Heart right ventricle (tissue), 16 donors: Measurements from ENCODE around the gene TBC1D14. TPM values are rescaled to one million over a fixed set of nuclear protein-coding genes. Genes with fewer than 3 reads are reported as not detected.

Source experiments
- ATAC-seq, 8 donors: fragments of 200-7000 bp; cut with Tn5 transposase; one replicate each; pipeline ENCODE4 v1.9.1; 2020; ENCODE audit warnings: mild to moderate bottlenecking in 8 of 8, moderate library complexity in 8 of 8, moderate number of reproducible peaks in 1 of 8
- DNase-seq, 2 donors: peaks; one replicate each; pipeline ENCODE4 v3.0.0-alpha.2; 2020
- H3K27ac ChIP-seq, 10 donors: fragments of 200-600 bp; sonication (generic) in 2 of 10; one replicate each; pipeline versions ENCODE4 v1.5.0 to v1.8.0; 2020 to 2022; ENCODE audit warnings: mild to moderate bottlenecking in 3 of 10
- H3K27me3 ChIP-seq, 7 donors: fragments of 200-600 bp; one replicate each; pipeline ENCODE4 v1.8.0; 2021 to 2022; ENCODE audit warnings: mild to moderate bottlenecking in 2 of 7
- H3K36me3 ChIP-seq, 9 donors: fragments of 200-600 bp; sonication (generic) in 1 of 9; one replicate each; pipeline versions ENCODE4 v1.5.0 to v1.8.0; 2020 to 2022; ENCODE audit warnings: mild to moderate bottlenecking in 2 of 9
- H3K4me1 ChIP-seq, 9 donors: fragments of 200-600 bp; sonication (generic) in 1 of 9; one replicate each; pipeline versions ENCODE4 v1.5.0 to v1.8.0; 2020 to 2022; ENCODE audit warnings: mild to moderate bottlenecking in 4 of 9
- H3K4me3 ChIP-seq, 10 donors: fragments of 200-600 bp; sonication (generic) in 2 of 10; one replicate each; pipeline versions ENCODE4 v1.5.0 to v1.8.0; 2020 to 2022; ENCODE audit warnings: mild to moderate bottlenecking in 7 of 10, moderate library complexity in 2 of 10
- H3K9me3 ChIP-seq, 11 donors: fragments of 200-600 bp in 10 of 11; sonication (generic) in 2 of 11; one replicate each; pipeline versions ENCODE4 v1.5.0 to v1.8.0; 2013 to 2022; ENCODE audit warnings: mild to moderate bottlenecking in 2 of 11, control low read depth in 1 of 11, moderate library complexity in 1 of 11
- WGBS, 2 donors: extraction: QIAGEN DNeasy Blood & Tissue Kit; methylation state at CpG; one replicate each; pipeline ENCODE4 v1.1.7; 2013; ENCODE audit warnings: inconsistent platforms in 1 of 2; 5-methylcytosine and 5-hydroxymethylcytosine counted together
- intact Hi-C, 10 donors: fragments of 100-400 bp; cut with DNase I; formaldehyde crosslinking; loops; one replicate each; pipeline versions ENCODE4 v1.11.1 to v1.14.2; 2022
- polyA plus RNA-seq, 2 donors: library from polyadenylated mRNA; stranded (reverse); fragments of 200-250 nt; gene quantifications; one replicate each; pipeline ENCODE4 v1.2.3, GENCODE V29; 2013
- total RNA-seq, 10 donors: library from RNA; stranded (reverse); fragmentation: NEBNext Ultra II Directional in 3 of 10; extraction: Animal tissue kit (Norgen Biotek cat#: 25700) in 3 of 10; gene quantifications; one replicate each; pipeline versions ENCODE4 v1.2.1 to v1.2.4, GENCODE V29; 2021 to 2023
- TF ChIP-seq, protein P1 (sequence below), 9 donors: fragments of 200-600 bp; sonication (generic) in 2 of 9; IDR thresholded peaks; one replicate each; pipeline versions ENCODE4 v1.5.0 to v1.8.0; 2021 to 2022; ENCODE audit warnings: antibody characterized with exemption in 9 of 9, mild to moderate bottlenecking in 5 of 9, moderate library complexity in 1 of 9
- donor health status: Arrhythmogenic right ventricular cardiomyopathy.
- donor health status: ischemic (EF 13 %, LVEDD 7.1; RV severe dilation, severe dysfunction).
- donor health status: healthy with polysubstance abuse.
- donor health status: DM: no; HTN: yes; CAD: no.
- donor health status: DM: no; HTN: no; CAD: no.
- donor health status: ischemic (EF 25% LVEDD 6.9; RV normal size, moderate dysfunction).
- donor health status: ischemic (EF 25% LVEDD 5.7; RV mildly dilated, moderate dysfunction).
- donor health status: healthy.
- donor health status: DM: yes; HTN: yes; CAD: no.
- donor health status: Ischemic cardiomyopathy.
- donor health status: ischemic (EF 35%, LVEDD 5.7; RV mildly dilated, moderate dysfunction).
- donor health status: nonischemic (EF 11% LVEDD 7.7; RV severe dilation, severe dysfunction).
- donor health status: DM: yes; HTN: yes; CAD: no.
- donor health status: PGD.
- donor health status: ischemic (EF 29% LVEDD 5.4; RV normal size, mild dysfunction).
- donor health status: nonischemic (EF 23%, LVEDD 6.1; RV moderate dilation, normal function).

The TBC1D14 gene
- total and polyA plus RNA-seq, 12 donors = 10.5 to 43.7 (median 32.6) TPM

DNA sequence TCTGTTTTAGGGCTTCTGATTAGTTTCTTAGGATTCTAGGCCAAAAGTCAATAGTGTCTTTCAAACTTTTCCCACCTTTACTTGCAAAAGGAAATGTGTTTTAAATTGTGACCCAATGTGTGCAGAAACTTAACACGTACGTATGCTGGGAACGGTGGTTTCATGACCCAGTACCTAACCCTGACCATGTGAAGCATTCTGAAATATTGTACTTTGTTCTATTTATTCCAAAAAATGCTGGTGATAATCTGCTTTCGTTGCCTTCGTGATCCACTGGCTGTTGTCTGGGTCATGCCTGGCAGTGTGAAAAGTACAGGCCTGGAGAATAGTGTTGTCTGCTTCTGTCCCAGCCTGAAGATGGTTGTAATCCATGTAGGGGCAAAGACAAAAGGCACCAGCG lies 106.9 kb downstream of the TBC1D14 start:
- no peak overlapping the region for H3K27ac ChIP-seq
- no peak for DNase-seq
- TF ChIP-seq, protein P1, sequence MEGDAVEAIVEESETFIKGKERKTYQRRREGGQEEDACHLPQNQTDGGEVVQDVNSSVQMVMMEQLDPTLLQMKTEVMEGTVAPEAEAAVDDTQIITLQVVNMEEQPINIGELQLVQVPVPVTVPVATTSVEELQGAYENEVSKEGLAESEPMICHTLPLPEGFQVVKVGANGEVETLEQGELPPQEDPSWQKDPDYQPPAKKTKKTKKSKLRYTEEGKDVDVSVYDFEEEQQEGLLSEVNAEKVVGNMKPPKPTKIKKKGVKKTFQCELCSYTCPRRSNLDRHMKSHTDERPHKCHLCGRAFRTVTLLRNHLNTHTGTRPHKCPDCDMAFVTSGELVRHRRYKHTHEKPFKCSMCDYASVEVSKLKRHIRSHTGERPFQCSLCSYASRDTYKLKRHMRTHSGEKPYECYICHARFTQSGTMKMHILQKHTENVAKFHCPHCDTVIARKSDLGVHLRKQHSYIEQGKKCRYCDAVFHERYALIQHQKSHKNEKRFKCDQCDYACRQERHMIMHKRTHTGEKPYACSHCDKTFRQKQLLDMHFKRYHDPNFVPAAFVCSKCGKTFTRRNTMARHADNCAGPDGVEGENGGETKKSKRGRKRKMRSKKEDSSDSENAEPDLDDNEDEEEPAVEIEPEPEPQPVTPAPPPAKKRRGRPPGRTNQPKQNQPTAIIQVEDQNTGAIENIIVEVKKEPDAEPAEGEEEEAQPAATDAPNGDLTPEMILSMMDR (IDR thresholded peaks at IDR 0.05) = no peak
- no peak for ATAC-seq
- H3K9me3 ChIP-seq = no peaks in the 10 kb centered on the region
- H3K4me1 ChIP-seq = no peaks in the 10 kb centered on the region
- WGBS, 2 donors = 90 to 94% methylated on average over 6 of the region's 6 CpGs
- H3K27me3 ChIP-seq = no peaks in the 10 kb centered on the region
- intact Hi-C loops = no loop called here
- peaks cover 0 to 97% (median 43%) of the 10 kb centered on the region in 9 donors for H3K36me3 ChIP-seq
- H3K4me3 ChIP-seq = no peak overlapping the region

DNA sequence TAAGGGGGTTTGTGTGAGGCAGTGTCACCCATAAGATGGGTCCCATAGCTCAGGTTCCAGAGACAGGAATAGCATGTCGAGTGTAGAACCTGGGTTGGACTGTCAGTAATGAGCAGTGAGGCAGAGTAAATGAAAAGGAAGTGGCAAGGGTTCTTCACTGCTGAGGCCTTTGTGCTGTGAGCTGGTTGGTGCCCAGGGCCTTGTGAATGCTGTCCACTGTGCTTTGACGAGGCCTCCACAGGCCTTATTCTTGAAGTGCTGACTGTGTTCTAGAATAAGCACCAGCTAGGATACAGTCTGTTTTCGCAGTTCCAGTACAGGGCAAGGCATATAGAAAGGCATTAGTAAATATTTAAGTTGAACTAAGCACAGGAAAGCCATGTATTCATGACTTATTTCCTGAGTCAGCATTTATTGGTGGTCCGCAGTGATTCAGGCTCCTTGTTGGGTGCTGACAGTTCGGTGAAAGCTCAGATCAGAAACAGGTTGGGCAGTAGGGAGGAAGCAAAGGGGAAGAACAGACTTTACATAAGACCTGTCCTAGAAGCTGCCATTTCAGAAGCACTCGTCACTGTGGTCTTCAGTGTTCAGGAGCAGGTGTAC lies 107.9 kb downstream of the TBC1D14 start:
- TF ChIP-seq, protein P1 (IDR thresholded peaks at IDR 0.05) = no peak
- Histone ChIP-seq H3K27ac (no peak overlapping the region), H3K36me3 (peaks cover 0 to 97% (median 46%) of the 10 kb centered on the region in 9 donors), H3K4me1 (no peaks in the 10 kb centered on the region), H3K27me3 (no peaks in the 10 kb centered on the region), H3K4me3 (no peak overlapping the region), H3K9me3 (no peaks in the 10 kb centered on the region)
- 93 to 97% methylated on average over 6 of the region's 6 CpGs for WGBS, 2 donors
- intact Hi-C loops = no loop called here
- no peak for ATAC-seq
- no peak for DNase-seq

DNA sequence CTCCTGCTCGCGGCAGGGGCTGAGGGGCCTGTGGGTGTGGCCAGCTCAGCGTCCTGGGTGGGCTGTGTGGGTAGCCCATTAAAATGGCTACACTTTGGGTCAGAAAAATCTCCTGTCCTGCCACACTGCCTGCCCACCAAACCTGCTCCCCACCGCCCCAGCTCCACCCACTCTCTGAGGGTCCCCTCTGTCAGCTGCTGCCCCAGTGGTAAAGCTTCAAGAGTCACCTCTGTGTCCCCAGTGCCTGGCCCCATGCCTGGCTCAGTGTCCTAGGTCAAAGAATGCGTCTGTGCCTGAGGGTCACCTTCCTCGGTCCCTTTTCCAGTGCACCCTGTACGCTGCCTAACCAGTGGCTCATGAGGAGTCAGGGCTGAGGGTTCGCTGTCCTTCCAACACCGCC lies 108.7 kb downstream of the TBC1D14 start:
- 81 to 89% methylated on average over 9 of the region's 9 CpGs for WGBS, 2 donors
- Histone ChIP-seq H3K4me3 (no peak overlapping the region), H3K27ac (no peak overlapping the region), H3K4me1 (no peaks in the 10 kb centered on the region), H3K27me3 (no peaks in the 10 kb centered on the region), H3K36me3 (peaks cover 0 to 97% (median 44%) of the 10 kb centered on the region in 9 donors), H3K9me3 (no peaks in the 10 kb centered on the region)
- no peak for DNase-seq
- intact Hi-C loops = no loop called here
- TF ChIP-seq, protein P1 (IDR thresholded peaks at IDR 0.05) = no peak
- ATAC-seq = peak in 3 of 8 donors; percentile 28 to 46 (median 37)

- intact Hi-C loops = no loop called here
- DNase-seq (no peak), ATAC-seq (no peak)
- peaks cover 0 to 97% (median 42%) of the 10 kb centered on the region in 9 donors for H3K36me3 ChIP-seq
- no peaks in the 10 kb centered on the region for H3K27me3 ChIP-seq
- H3K27ac ChIP-seq = no peak overlapping the region
- TF ChIP-seq, protein P1 (IDR thresholded peaks at IDR 0.05) = no peak
- H3K4me1 ChIP-seq = no peaks in the 10 kb centered on the region
- no peaks in the 10 kb centered on the region for H3K9me3 ChIP-seq
- WGBS, 2 donors = 83 to 93% methylated on average over 10 of the region's 10 CpGs
- H3K4me3 ChIP-seq = no peak overlapping the region
Observed at GRCh38 chr4:7019367-7019766, 109.7 kb downstream of the TBC1D14 start.
